Activated CD8-positive, alpha-beta memory T cell treated with anti-CD3 and anti-CD28 coated beads, Interleukin-2, amount 10 ng/mL, durations not matched to agents 7 days and 5 days (primary cell): ENCODE results near the gene HIBADH. TPM values are rescaled to one million over a fixed set of nuclear protein-coding genes. Genes with fewer than 3 reads are reported as not detected.

ENCODE experiments used
- ATAC-seq: fragments of 150-1000 bp; cut with Tn5 transposase; one replicate; pipeline ENCODE4 v1.10.0; 2021; ENCODE audit warnings: moderate library complexity
- CTCF ChIA-PET: fragments of 350-600 bp; sonication (Branson Sonifier 250); formaldehyde crosslinking; loops from one replicate; lab custom pipeline; 2021; ENCODE audit warnings: antibody characterized with exemption; lab: Charles Lee
- DNase-seq: peaks from one replicate; pipeline ENCODE4 v3.0.0-alpha.2; 2020
- H3K27ac Mint-ChIP-seq: one replicate; pipeline ENCODE4 v1.8.0; 2021; ENCODE audit warnings: mild to moderate bottlenecking, mixed read lengths
- H3K27me3 Mint-ChIP-seq: one replicate; pipeline ENCODE4 v1.8.0; 2021; ENCODE audit warnings: mixed read lengths
- H3K36me3 Mint-ChIP-seq: one replicate; pipeline ENCODE4 v1.8.0; 2021; ENCODE audit warnings: mild to moderate bottlenecking, mixed read lengths
- H3K4me1 Mint-ChIP-seq: one replicate; pipeline ENCODE4 v1.8.0; 2021; ENCODE audit warnings: mixed read lengths
- H3K4me3 Mint-ChIP-seq: one replicate; pipeline ENCODE4 v1.8.0; 2021; ENCODE audit warnings: mild to moderate bottlenecking, moderate library complexity, mixed read lengths
- H3K9me3 Mint-ChIP-seq: one replicate; pipeline ENCODE4 v1.8.0; 2022; ENCODE audit warnings: low read depth, mixed read lengths
- total RNA-seq, 2 experiments: library from RNA; stranded (reverse); gene quantifications; one replicate each; pipeline ENCODE4 v1.2.3, GENCODE V29; 2021

Gene HIBADH
- total RNA-seq, 2 experiments from 2014 or later = 13.1 to 15.8 TPM

- DNase-seq (no peak), ATAC-seq (no peak)
- H3K36me3 Mint-ChIP-seq = peaks cover 10% of the 10 kb centered on the region
- no peaks in the 10 kb centered on the region for H3K4me1 Mint-ChIP-seq
- no peaks in the 10 kb centered on the region for H3K27me3 Mint-ChIP-seq
- CTCF ChIA-PET = no interaction called here
- H3K9me3 Mint-ChIP-seq = no peaks in the 10 kb centered on the region
- no peak overlapping the region for H3K27ac Mint-ChIP-seq
- no peak overlapping the region for H3K4me3 Mint-ChIP-seq
Observed at GRCh38 chr7:27532314-27532713, 130.4 kb downstream of the HIBADH start.

DNA sequence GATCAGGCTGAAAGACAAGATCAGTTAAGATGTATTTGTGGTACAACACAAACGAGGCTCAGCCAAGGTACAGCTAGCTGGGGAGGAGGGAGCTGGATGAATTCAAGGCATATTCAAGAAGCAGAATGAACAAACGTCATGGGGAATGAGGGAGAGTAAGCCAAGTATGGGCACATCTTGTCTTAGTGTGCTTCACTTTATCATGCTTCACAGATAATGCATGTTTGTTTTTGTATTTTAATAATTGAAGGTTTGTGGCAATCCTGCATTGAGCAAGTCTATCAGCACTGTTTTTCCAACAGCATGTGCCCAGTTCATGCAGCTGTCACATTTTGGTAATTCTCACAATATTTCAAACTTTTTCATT, 135.4 kb downstream of the HIBADH start:
- H3K27me3 Mint-ChIP-seq = no peaks in the 10 kb centered on the region
- H3K4me3 Mint-ChIP-seq = no peak overlapping the region
- H3K9me3 Mint-ChIP-seq = no peaks in the 10 kb centered on the region
- no peaks in the 10 kb centered on the region for H3K4me1 Mint-ChIP-seq
- H3K27ac Mint-ChIP-seq = no peak overlapping the region
- ATAC-seq = no peak
- H3K36me3 Mint-ChIP-seq = peaks cover 17% of the 10 kb centered on the region
- CTCF ChIA-PET = no interaction called here
- DNase-seq = no peak

GRCh38 chr7:27526611-27527347, 135.9 kb downstream of the HIBADH start:
- CTCF ChIA-PET = no interaction called here
- ATAC-seq (no peak), DNase-seq (no peak)
- Mint-ChIP-seq H3K27me3 (no peaks in the 10 kb centered on the region), H3K4me3 (no peak overlapping the region), H3K4me1 (no peaks in the 10 kb centered on the region), H3K36me3 (peaks cover 17% of the 10 kb centered on the region), H3K9me3 (no peaks in the 10 kb centered on the region), H3K27ac (no peak overlapping the region)

GRCh38 chr7:27526131-27526530, 136.6 kb downstream of the HIBADH start:
- Mint-ChIP-seq H3K4me3 (no peak overlapping the region), H3K4me1 (no peaks in the 10 kb centered on the region), H3K9me3 (no peaks in the 10 kb centered on the region), H3K36me3 (peaks cover 17% of the 10 kb centered on the region), H3K27me3 (no peaks in the 10 kb centered on the region), H3K27ac (no peak overlapping the region)
- ATAC-seq (no peak), DNase-seq (no peak)
- CTCF ChIA-PET = no interaction called here

GRCh38 chr7:27523321-27523720, 139.4 kb downstream of the HIBADH start:
- no peaks in the 10 kb centered on the region for H3K27me3 Mint-ChIP-seq
- H3K36me3 Mint-ChIP-seq = peaks cover 7% of the 10 kb centered on the region
- CTCF ChIA-PET = no interaction called here
- DNase-seq (no peak), ATAC-seq (no peak)
- H3K4me1 Mint-ChIP-seq = no peaks in the 10 kb centered on the region
- no peaks in the 10 kb centered on the region for H3K9me3 Mint-ChIP-seq
- no peak overlapping the region for H3K4me3 Mint-ChIP-seq
- no peak overlapping the region for H3K27ac Mint-ChIP-seq

DNA sequence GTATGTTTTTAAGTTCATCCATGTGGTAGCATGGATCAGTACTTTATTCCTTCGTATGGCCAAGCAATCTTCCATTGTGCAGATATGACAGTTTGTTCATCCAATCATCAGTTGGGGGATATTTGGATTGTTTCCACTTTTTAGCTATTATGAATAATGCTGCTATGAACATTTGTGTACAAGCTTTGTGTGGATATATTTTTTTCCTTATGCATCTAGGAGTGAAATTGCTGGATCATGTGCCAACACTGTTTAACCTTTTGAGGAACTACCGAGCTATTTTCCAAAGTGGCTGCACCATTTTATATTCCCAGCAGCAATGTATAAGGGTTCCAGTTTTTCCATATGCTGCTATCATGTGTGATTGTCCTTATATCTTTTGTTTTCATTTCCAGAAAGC, 140.1 kb downstream of the HIBADH start:
- H3K36me3 Mint-ChIP-seq = peaks cover 7% of the 10 kb centered on the region
- H3K4me1 Mint-ChIP-seq = no peaks in the 10 kb centered on the region
- CTCF ChIA-PET = no interaction called here
- H3K9me3 Mint-ChIP-seq = no peaks in the 10 kb centered on the region
- DNase-seq (no peak), ATAC-seq (no peak)
- H3K4me3 Mint-ChIP-seq = no peak overlapping the region
- no peak overlapping the region for H3K27ac Mint-ChIP-seq
- H3K27me3 Mint-ChIP-seq = no peaks in the 10 kb centered on the region

DNA sequence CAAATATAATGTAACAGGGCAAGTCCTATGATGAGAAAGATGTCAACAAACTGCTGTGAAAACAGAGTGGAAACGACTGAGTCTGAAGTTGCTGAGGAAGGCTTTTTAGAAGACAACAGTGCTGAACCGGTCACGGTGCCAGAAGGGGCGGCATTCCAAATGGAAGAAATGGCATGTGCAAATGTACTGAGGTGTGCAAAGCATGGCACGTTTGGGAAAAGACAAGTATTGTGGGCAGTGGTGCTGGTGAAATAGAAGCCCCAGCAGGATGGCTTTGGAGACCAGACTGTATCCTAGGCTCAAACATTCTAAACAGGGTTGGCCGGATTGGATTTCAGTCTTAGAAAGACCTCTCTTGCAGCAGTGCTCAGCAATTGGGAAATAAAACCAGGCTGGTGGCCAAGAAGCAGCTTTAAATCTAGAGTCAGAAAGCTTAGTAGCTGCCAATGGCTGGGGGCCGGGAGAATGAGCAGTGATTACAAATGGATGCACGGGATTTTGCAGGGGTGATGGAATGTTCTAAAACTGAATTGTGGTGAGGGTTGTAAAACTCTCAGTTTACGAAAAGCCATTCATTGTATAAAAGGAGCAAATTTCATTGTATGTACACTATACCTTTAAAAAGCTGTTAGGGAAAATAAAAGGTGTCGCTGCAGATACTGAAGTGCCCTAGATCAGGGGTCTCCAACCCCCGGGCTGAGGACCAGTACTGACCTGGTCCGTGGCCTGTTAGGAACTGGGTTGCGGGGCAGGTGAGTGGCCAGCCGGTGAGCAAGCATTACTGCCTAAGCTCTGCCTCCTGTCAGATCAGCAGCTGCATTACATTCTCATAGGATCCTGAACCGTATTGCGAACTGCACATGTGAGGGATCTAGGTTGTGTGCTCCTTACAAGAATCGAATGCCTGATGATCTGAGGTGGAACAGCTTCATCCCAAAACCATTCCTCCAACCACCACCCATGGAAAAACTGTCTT, 141.6 kb downstream of the HIBADH start:
- Mint-ChIP-seq H3K9me3 (no peaks in the 10 kb centered on the region), H3K27me3 (no peaks in the 10 kb centered on the region), H3K36me3 (peaks cover 6% of the 10 kb centered on the region), H3K4me1 (no peaks in the 10 kb centered on the region), H3K27ac (no peak overlapping the region), H3K4me3 (no peak overlapping the region)
- CTCF ChIA-PET = no interaction called here
- DNase-seq (no peak), ATAC-seq (no peak)

GRCh38 chr7:27519793-27520469, 142.8 kb downstream of the HIBADH start:
- no peaks in the 10 kb centered on the region for H3K4me1 Mint-ChIP-seq
- ATAC-seq (no peak), DNase-seq (no peak)
- no peak overlapping the region for H3K27ac Mint-ChIP-seq
- no peaks in the 10 kb centered on the region for H3K9me3 Mint-ChIP-seq
- CTCF ChIA-PET = no interaction called here
- H3K27me3 Mint-ChIP-seq = no peaks in the 10 kb centered on the region
- H3K36me3 Mint-ChIP-seq = peaks cover 4% of the 10 kb centered on the region
- no peak overlapping the region for H3K4me3 Mint-ChIP-seq

DNA sequence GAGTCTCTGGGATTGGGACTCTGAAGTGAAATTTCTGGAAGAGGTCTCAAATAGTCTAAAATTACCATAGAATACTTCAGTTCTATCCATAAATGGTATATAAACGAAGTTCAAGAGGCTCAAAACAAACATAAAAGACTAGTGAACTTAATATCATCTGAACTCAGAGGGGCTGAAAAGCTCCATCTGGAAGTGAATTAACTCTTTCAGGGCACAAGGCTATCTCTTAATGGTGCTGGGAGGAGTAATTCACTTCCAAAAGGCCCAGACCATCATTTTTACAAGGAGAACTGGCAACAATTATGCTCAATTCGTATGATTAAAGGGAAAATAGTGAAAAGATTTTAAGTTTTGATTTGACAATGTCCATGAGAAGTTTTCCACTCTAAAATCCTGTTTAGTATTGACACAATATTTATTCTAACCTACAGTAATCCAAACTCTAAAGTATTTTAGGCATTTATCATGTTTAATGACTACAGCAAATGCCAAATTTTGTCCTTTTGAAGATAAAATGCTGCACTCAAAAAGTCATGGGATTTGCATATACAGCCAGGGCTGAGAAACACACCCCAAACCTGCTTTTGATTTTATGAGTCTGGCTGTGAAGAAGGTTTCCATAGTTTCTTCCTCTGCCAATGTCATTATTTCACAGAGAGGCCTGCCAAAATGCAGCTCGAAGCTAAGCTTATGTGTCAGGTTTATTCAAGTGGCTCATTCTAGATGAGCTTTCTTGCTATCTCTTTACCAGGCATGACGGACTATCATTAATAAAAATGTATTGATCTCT, 143.9 kb downstream of the HIBADH start:
- Mint-ChIP-seq H3K4me3 (no peak overlapping the region), H3K4me1 (no peaks in the 10 kb centered on the region), H3K27me3 (no peaks in the 10 kb centered on the region), H3K27ac (no peak overlapping the region), H3K9me3 (no peaks in the 10 kb centered on the region), H3K36me3 (no peaks in the 10 kb centered on the region)
- DNase-seq (no peak), ATAC-seq (no peak)
- CTCF ChIA-PET = interaction anchor here (1.5 kb wide), 1 partner anchor 53 kb away, joined by 3 read pairs; no protein-coding TSS in a partner anchor

DNA sequence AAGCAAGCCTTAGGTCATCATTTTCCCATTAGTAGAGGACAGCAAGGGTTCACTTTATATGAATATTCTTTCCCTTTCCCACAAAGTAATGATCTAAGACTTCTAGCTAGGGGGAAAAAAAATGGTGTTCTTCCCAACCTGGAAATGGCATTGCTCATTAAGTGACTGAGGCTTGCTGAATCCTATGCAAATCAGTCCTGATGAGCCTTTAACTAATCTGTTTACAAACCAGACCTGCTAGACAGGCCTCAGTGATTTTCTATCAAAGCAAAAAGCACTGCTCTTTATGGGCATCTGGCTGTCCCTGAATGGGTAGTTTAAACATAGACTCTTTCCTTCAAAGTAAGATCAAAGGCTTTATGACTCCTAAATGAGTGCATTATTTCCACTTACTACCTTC, 146.3 kb downstream of the HIBADH start:
- Mint-ChIP-seq H3K4me3 (no peak overlapping the region), H3K27ac (no peak overlapping the region), H3K4me1 (no peaks in the 10 kb centered on the region), H3K27me3 (no peaks in the 10 kb centered on the region), H3K36me3 (no peaks in the 10 kb centered on the region), H3K9me3 (no peaks in the 10 kb centered on the region)
- ATAC-seq (no peak), DNase-seq (no peak)
- CTCF ChIA-PET = no interaction called here

GRCh38 chr7:27515933-27516332, 146.8 kb downstream of the HIBADH start:
- Mint-ChIP-seq H3K27me3 (no peaks in the 10 kb centered on the region), H3K27ac (no peak overlapping the region), H3K4me3 (no peak overlapping the region), H3K9me3 (no peaks in the 10 kb centered on the region), H3K4me1 (no peaks in the 10 kb centered on the region), H3K36me3 (no peaks in the 10 kb centered on the region)
- no peak for ATAC-seq
- CTCF ChIA-PET = no interaction called here
- DNase-seq = no peak

GRCh38 chr7:27514861-27515260, 147.8 kb downstream of the HIBADH start:
- no peaks in the 10 kb centered on the region for H3K9me3 Mint-ChIP-seq
- ATAC-seq = no peak
- no peak overlapping the region for H3K4me3 Mint-ChIP-seq
- H3K4me1 Mint-ChIP-seq = no peaks in the 10 kb centered on the region
- CTCF ChIA-PET = no interaction called here
- H3K27ac Mint-ChIP-seq = no peak overlapping the region
- H3K27me3 Mint-ChIP-seq = no peaks in the 10 kb centered on the region
- H3K36me3 Mint-ChIP-seq = no peaks in the 10 kb centered on the region
- no peak for DNase-seq

- Mint-ChIP-seq H3K9me3 (no peaks in the 10 kb centered on the region), H3K36me3 (no peaks in the 10 kb centered on the region), H3K27me3 (no peaks in the 10 kb centered on the region), H3K27ac (no peak overlapping the region), H3K4me3 (no peak overlapping the region), H3K4me1 (no peaks in the 10 kb centered on the region)
- CTCF ChIA-PET = no interaction called here
- DNase-seq (no peak), ATAC-seq (no peak)
Observed at GRCh38 chr7:27513885-27514284, 148.8 kb downstream of the HIBADH start.
